Hypothalamus (tissue), 51 donors: ENCODE data around the gene OSBPL10.

Experiments
- DNase-seq, 51 donors: peaks; one replicate each; lab custom pipeline; 2025; lab: John Stamatoyannopoulos, UW

OSBPL10 gene

DNA sequence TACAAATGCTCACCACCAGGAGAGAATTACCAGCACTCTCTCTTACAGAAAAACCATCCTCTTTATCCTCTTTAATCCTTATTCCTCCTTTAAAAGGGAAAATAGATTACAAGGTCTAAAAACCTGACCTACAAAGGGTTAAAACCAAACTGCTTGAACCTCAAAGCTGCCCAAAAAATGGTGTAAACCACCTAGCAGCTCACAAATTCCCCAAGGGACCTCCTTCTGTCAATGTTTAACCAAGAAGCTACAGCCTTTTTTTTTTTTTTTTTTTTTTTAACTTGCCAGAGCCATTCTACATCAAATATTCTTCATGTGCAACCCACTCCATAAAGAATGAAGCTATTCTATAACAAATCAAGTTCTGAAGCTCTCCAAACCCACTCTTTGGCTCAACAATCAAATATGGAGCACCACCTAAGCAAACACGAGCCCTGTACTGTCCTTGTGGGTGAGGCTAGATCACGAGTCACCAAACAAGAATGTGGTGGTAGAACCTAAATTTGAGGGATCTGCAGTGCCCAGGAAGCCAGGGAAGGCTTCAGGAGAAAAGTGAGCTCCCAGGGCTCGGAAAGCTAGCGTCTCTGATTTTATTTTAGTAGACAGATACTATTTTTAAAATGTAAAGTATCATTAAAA is 20.1 kb downstream of the OSBPL10 start:
- no peak for DNase-seq

DNA sequence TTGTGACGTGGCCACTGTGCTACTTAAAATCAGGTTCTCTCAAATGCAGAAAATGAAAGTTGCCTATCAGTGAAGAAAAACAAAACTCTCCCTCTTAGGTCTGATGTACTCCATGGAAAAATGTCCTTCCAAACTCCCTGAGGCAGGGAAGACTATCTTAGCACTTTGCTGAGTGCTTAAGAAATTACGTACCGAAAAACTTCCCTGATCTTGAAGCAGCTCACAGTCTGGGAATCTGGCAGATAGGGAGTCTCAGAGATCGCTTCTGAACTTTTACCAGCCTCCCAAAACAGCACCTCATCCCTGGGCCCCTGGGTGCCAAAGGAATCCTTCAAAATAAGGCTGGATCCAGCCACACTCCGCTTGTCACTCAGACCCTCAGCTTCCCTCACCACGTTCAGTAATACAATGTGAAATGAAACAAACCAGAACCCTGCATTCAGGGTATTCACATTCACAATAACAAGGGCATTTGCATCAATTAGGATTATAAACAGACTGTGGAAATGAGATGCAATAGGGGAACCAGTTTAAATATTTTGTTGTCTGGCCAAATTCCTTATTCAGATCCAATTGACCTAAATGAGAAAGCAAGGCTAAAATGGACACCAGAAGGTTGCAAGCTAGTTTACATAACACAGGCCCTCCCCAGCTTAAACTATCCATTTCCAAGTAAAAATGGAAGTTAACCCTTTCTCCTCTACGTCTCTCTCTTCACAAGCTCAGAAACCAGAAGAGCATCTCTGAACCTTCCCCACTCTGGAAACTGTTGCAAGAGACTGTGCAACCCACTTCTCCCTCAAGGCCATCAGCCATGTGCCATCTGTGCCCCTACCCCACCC is 20.9 kb downstream of the OSBPL10 start:
- DNase-seq = no peak

DNA sequence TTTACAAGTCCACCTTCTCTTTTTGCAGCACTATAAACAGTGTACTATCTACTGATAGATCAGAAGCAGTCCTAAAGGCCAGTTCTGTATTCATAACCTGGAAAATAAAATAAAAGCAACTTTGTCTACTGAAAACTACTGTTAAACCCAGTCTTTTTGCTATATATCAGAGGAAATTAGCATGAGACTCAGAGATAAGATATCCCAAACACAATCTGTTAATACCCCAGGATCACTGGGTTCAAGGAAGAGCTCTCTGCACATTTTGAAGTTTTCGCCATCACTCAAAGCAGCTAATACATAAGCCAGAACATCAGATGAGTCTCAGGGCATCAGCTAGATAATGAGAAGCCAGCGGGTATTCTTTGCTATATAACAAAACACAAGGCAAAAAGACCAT is 21.8 kb downstream of the OSBPL10 start:
- DNase-seq = no peak

DNA sequence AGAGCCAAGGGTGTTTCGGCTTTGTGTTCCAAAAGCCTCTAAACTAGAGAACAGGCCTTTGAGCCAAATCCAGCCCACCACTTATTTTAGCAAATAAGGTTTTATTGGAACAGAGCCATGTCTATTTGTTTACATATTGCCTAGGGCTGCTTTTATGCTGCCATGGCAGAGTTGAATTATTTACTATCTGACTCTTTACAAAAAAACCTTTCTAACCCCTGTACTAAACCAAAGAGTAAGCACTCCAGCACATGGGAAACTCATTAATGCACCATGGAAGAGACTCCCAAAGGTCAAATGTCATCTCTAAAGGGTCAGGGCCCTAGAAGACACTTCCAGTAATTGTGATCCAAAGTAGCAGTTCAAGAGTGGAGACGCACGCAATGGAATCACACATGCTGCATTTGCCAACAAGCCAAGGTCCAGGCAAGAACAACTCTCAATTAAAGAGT is 22.3 kb downstream of the OSBPL10 start:
- DNase-seq = no peak

DNA sequence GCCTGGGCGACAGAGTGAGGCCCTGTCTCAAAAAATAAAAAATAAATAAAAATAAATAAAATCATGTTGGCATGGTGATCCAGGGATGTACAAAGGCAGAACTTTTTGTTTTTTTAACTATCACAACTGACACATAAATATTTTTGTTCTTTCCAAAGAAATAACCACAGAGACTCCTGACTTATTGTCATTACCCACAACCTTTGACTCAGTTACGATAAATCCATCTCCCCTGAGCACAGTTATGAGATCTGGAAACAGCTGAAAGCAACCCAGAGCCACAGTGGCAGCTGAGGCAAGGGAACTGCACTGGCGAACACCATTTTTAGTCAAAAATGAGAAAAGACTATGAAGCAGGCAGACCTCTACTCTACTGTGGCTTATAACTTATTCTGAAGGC is 24.0 kb downstream of the OSBPL10 start:
- DNase-seq = no peak

DNA sequence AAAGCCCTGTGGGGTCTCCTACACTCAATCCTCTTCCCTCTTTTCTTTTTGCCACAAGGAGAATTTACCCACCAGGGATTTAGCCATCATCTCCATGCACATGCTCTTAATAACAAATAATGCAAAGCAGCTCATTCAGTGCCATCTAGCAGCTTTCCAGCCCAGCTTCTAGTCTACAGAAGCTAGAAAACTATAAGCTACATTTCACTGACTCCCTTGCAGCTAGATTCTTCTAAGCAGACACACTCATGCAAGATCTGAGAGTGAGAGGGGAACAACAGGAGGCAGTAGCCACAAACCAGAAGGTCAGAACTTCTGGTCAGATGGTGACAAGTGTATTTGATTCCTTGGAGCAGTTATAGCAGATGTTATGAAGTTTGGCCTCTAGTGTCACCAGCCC is 25.5 kb downstream of the OSBPL10 start:
- DNase-seq = no peak

DNA sequence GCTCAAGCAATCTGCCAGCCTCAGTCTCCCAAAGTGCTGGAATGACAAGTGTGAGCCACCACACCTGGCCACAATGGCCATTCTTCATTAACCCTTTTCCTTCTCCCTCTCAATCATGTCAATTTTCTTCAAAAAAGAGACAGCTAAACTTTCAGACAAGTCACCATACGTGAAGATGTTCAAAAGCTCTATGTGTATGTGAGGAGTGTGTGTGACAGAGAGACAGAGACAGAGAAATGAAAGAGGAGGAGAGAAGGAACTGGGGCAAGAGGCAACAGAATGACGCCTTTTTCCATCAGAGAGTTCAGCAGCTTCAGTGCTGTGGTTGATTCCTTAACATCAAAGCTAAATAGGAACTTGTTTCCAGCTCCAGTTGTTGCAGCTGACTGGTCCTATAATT is 27.4 kb downstream of the OSBPL10 start:
- no peak for DNase-seq

DNA sequence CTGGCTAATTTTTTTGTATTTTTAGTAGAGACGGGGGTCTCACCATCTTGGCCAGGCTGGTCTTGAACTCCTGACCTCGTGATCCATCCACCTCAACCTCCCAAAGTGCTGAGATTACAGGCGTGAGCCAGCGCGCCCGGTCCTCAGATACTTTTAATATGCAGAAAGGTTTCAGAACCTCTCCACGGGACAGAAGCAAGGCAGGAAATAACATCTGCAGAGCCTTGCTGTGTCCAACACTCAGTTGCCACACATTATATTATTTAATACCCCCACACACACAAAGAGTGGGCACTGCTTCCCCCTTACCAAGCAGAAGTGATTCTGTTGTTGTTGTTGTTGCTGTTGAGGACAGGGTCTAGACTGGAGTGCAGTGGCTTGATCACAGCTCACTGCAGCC is 28.0 kb downstream of the OSBPL10 start:
- no peak for DNase-seq

DNA sequence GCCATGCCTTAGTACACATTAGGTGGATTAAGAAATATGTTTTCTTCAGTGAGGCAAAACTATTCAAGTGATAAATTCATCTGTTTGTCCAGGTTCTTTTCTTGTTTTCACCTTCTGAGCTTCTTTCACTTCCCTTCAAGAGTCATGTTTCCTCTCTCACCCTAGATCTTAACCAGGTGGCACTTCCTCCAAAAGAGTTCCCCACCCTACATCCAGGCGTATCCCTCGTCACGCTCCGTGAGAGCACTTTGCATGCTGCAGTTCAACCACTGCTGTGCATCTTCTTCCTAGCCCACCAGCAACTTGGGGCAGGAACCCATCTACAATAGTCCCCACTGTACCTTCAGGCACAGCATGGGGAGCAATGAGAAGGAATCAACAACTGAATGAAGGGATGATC is 28.9 kb downstream of the OSBPL10 start:
- DNase-seq = no peak

DNA sequence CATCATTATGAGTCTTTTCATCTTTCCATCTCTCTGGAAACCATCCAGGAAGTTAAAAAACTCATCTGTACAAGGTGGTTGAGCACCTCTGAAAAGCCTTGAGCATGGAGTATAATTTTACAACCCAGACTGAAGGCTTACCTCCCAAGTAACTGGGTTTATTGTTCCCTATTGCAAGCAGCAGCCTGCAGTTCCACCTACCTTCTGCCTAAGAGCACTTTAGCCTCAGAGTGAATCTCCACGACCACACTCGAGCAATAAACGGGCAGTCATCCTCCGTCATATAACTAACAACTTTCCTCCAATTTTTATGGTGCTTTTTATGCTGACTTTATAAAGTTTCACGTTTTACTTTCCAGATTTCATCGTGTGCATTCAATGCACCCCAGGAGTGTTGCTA is 32.8 kb downstream of the OSBPL10 start:
- no peak for DNase-seq

DNA sequence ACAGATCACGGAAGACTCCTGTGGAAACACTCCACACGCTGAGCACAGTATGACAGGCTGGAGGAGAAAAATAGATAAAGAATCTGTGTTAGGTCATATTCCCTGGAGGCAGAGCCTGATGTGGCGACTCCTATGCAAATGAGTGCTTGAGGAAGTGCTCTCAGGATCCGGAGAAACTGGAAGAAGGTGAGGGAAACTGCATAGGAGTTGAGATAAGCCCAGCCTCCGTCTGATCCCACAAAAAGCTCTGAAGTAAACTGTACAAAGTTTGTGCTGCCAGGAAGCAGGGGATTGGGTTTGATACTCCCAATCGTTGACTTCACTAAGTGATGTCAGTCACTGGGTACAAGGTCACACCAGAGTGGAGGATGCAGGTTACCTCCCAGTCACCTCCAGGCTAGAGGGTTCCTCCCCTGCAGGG is 33.4 kb downstream of the OSBPL10 start:
- no peak for DNase-seq

DNA sequence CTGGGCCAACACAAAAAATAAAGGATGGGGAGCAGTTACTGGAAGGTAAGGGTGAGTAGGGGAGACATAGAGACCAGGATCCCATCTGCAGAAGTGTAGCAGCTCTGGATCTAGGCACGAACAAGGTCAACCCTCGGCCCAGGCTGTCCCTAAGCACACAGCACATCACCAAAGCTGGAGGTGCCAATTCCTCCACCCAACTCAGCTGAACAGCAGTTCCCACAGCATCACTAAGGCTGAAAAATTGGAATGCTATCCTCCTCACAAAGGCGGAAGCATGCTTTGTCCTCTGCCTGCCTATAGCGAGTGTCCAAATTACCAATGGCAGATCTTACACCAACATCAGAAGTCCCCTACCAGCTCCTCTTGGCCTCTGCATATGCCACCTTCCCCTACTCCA is 33.9 kb downstream of the OSBPL10 start:
- DNase-seq = no peak

DNA sequence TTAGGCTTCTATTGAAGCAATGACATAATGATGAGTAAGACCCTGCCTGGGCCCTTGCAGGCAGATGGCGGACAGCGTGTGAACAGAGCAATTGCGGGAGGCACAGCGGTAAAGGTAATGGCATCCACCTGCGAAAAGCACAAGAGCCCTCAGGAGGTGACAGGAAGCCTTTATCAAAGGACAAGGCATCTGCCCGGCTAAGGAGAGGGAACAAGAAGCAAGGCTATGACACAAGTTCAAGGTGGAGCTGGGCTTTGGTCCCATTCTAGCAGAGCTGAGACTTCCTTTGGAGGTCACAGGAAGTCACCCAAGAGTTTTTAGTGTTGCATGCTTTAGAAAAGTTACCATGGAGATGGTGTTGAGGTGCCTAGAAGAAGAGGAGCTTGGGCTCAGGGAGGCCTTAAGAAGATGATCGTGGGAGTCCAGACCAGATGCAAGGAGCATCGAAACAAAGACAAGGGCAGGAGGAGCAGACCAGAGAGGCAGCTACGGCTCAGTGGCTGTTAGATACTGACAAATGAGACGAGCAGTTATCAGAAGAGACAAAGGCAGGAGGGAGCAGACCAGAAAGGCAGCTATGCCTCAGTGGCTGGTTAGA is 34.5 kb downstream of the OSBPL10 start:
- no peak for DNase-seq

DNA sequence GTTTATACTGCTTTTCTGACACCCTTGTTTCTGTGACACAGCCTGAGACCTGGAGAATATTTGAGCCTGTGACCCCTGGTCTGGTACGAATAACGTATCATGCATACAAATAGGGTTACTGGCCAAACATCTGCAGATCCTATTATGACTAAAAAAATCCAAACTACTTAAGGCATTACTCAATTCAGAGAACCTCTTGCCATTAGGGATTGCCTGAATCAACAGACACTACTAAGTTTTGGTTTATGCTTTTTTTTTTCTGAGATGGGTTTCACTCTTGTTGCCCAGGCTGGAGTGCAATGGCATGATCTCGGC is 35.4 kb downstream of the OSBPL10 start:
- DNase-seq = no peak

DNA sequence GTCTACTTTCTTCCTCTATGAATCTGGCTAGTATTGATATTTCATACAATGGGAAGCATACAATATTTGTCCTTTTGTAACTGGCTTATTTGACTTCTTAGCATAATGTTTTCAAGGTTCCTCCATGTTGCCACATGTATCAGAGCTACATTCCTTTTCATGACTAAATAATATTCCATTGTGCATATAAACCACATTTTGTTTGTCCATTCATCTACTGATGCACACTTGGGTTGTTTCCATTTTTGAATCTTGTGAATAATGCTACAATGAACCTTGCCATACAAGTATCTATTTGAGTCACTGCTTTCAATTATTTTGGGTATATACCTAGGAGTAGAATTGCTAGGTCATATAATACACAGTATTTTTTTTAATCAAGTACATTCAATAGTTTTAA is 38.0 kb downstream of the OSBPL10 start:
- no peak for DNase-seq

DNA sequence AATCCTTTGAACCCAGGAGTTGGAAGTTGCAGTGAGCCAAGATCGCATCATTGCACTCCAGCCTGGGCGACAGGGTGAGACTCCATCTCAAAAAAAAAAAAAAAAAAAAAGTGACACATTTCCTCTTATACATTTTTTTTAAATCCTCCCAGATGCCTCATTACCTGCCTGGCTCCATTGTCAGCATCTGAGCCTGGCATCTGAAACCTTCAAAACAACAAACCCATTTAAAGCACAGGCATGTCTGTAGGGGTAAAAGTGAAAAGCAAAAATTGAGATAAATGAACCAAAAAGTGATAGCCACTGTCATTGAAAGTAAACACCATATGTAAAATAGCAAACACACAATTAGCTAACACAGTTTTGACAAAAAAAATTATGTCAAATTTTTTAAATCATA is 38.6 kb downstream of the OSBPL10 start:
- DNase-seq = no peak

DNA sequence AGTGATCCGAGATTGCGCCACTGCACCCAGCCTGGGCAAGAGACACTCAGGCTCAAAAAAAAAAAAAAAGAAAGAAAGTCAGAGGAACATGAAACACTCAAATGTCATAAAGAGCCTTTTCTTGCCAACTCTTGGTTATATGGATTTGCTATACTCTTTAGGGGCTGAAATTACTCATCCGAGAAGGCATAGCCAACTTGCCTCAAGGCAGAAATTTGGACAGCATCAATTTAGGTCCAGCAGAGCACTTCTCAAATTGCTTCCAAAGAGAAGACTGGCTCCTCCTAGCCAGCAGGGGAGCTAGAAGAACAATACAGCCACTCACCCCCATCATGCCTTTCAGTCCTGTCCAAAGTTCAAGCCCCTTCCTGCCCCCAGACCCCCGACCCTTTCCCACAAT is 43.8 kb downstream of the OSBPL10 start:
- no peak for DNase-seq

DNA sequence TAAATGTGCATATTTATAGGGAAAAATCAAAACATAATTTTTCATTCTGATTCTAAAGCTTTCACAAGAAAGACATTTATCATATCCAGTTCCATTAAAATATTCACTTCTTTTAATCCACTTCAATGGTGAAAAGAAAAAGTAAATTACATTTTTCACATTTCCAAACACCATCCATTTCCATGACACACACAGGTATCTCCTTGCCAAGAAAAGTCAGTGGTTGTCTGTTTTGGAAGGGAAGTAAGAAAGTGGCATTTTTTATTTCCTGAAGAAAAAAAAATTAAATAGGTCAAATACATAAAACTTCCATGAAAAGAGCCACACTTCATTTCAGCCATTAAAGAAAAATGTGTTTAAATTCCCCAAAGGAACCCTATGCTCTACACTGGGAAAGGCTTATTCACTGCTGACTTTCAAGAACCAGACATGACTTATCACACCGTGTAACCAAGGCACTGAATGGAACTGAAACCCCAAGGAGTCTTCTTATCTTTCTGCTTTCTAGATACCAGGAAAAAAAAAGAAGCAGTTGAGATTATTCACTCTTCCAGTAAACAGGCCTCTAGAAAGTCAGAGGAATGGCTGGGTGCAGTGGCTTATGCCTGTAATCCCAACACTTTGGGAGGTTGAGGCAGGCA is 44.5 kb downstream of the OSBPL10 start:
- DNase-seq = no peak

DNA sequence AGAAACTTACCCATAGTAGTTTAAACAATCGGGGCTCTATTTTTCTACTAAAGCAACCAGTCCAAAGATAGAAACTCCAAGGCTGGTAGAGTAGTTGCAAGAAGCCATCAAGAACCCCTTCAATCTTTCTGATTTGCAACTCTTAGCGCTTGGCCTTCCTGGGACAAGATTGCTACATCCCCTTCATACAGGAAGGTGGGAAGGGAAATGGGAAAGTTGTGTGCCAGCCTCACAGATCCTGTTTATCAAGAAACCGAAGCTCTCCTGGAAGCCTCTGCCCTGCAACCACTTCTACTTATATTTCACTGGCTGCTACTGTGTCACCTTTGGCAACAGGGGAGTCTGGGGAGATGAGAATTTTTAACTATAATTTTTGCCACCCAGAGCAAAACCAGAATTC is 46.2 kb downstream of the OSBPL10 start:
- no peak for DNase-seq

DNA sequence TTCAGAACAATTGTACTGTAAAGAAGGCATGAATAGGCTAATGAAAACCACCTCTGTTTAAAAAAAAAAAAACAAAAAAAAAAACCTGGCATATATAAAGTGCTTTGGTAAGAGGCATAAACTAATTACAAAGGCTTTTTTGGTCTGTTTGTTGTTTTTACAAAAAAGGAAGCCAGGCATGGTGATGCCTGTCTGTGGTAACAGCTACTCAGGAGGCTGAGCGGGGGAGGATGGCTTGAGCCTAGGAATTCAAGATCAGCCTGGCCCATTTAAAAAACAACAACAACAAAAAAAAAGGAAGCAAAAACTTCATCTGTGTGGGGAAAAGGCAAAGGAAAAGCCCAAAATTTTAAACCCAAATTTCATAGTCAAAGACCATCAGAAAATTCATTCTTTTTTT is 47.0 kb downstream of the OSBPL10 start:
- no peak for DNase-seq

DNA sequence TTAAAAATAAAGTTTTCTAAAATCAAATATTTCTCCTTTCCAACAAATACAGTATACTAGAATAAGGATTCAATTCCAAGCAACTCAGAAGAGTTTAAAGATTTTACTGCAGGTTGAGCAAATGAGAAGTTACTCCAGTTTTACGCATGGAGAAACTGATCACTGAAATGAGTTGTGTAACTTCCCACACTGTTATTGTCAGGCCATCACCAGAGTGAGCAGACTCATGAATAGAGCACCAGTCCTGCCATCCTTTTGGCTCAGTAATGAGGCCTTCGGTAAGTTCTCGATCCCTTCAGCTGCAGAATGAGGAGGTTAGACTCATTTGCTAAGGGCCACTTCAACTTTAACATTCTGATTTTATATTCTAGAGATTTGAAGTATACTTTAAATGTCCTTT is 48.1 kb downstream of the OSBPL10 start:
- no peak for DNase-seq
